Measurements from ENCODE around the gene ICA1L. TPM values are rescaled to one million over a fixed set of nuclear protein-coding genes. Genes with fewer than 3 reads are reported as not detected.
A peak's percentile ranks its signal among the peaks of the same experiment; 100 is the strongest.

ICA1L gene
- total RNA-seq, 1 donor: 8.9 TPM

- DNase-seq (ENCODE audit: low read depth): no peak
- no peak for TF ChIP-seq CTCF (IDR thresholded peaks at IDR 0.05; ENCODE audit: insufficient read depth, low read length)
- no peak overlapping the region for H3K4me3 ChIP-seq (ENCODE audit: low read depth, low read length)
Measured at GRCh38 chr2:202797944-202798343, 73.6 kb downstream of the ICA1L start.

- no peak overlapping the region for H3K4me3 ChIP-seq (ENCODE audit: low read depth, low read length)
- no peak for TF ChIP-seq CTCF (IDR thresholded peaks at IDR 0.05; ENCODE audit: insufficient read depth, low read length)
- no peak for DNase-seq (ENCODE audit: low read depth)
Measured at GRCh38 chr2:202790676-202791075, 80.9 kb downstream of the ICA1L start.

GRCh38 chr2:202786842-202787241 lies 84.7 kb downstream of the ICA1L start:
- no peak for DNase-seq (ENCODE audit: low read depth)
- H3K4me3 ChIP-seq (ENCODE audit: low read depth, low read length): no peak overlapping the region
- TF ChIP-seq CTCF (IDR thresholded peaks at IDR 0.05; ENCODE audit: insufficient read depth, low read length): no peak

DNA sequence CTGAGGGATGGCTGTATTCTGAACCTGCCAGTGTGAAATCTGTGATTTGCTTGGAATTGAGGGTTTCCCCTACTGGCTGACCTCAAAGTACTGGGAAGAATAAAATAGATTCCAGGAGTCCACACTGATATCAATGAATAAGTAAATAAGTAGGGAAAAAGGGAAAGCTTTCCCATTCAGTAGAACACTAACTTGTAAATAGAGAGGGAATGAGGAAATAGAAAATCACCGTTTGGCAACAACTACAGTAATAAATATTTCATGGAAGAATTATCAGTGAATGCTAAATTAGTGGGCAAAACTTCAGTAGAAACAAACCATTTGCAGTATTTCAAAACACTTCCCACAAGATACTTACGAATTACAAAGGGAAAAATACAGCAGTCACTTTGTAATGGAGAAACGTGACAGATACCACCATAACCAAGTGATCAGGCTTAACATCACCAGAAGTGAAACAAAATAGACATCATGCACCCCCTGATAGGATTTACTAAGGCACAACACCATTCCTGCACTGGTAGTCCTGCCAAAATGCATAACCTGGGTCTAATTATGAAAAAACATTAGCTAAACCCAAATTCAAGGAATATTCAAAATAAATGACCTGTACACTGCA lies 88.5 kb downstream of the ICA1L start:
- DNase-seq (ENCODE audit: low read depth): peak; percentile 27
- no peak for TF ChIP-seq CTCF (IDR thresholded peaks at IDR 0.05; ENCODE audit: insufficient read depth, low read length)

GRCh38 chr2:202780514-202781021 lies 91.0 kb downstream of the ICA1L start:
- DNase-seq (ENCODE audit: low read depth): peak; percentile 52
- no peak overlapping the region for H3K4me3 ChIP-seq (ENCODE audit: low read depth, low read length)
- no peak for TF ChIP-seq CTCF (IDR thresholded peaks at IDR 0.05; ENCODE audit: insufficient read depth, low read length)

More for the DNA sequence above, 88.5 kb downstream of the ICA1L start:
- H3K4me3 ChIP-seq (ENCODE audit: low read depth, low read length): no peak overlapping the region

GRCh38 chr2:202778217-202778616 lies 93.3 kb downstream of the ICA1L start:
- TF ChIP-seq CTCF (IDR thresholded peaks at IDR 0.05; ENCODE audit: insufficient read depth, low read length): no peak
- no peak overlapping the region for H3K4me3 ChIP-seq (ENCODE audit: low read depth, low read length)
- DNase-seq (ENCODE audit: low read depth): no peak

GRCh38 chr2:202774104-202774503 lies 97.5 kb downstream of the ICA1L start:
- no peak for DNase-seq (ENCODE audit: low read depth)
- no peak overlapping the region for H3K4me3 ChIP-seq (ENCODE audit: low read depth, low read length)
- no peak for TF ChIP-seq CTCF (IDR thresholded peaks at IDR 0.05; ENCODE audit: insufficient read depth, low read length)

Data from fibroblast of the aortic adventitia (primary cell).